ENCODE results near the gene DLG3. TPM values are rescaled to one million over a fixed set of nuclear protein-coding genes. Genes with fewer than 3 reads are reported as not detected.

The DLG3 gene
- total and polyA plus RNA-seq, 2 of the 8 experiments (the other 6 are each of a cell fraction or from before 2014, with no cell fraction given): 29.2 to 63.8 TPM

DNA sequence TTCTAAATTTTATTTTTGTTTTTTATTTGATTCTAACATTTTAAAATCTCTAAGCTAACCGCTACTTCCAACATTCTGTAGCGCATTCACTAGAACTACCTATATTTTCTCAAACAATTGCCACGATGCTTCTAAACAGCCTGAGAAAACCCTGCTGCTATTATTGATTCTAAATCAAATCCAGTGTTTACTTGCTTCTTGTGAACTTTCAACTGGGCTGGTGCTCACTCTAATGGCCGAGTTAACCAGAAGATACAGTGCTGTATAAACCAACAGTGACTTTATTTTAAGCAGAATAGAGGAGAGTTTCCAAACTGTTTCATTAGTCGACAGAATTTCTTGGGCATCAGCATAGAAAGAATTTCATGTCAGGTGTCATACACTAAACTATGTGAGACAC lies 110.3 kb downstream of the DLG3 start (continued):
- TF ChIP-seq, protein P1, sequence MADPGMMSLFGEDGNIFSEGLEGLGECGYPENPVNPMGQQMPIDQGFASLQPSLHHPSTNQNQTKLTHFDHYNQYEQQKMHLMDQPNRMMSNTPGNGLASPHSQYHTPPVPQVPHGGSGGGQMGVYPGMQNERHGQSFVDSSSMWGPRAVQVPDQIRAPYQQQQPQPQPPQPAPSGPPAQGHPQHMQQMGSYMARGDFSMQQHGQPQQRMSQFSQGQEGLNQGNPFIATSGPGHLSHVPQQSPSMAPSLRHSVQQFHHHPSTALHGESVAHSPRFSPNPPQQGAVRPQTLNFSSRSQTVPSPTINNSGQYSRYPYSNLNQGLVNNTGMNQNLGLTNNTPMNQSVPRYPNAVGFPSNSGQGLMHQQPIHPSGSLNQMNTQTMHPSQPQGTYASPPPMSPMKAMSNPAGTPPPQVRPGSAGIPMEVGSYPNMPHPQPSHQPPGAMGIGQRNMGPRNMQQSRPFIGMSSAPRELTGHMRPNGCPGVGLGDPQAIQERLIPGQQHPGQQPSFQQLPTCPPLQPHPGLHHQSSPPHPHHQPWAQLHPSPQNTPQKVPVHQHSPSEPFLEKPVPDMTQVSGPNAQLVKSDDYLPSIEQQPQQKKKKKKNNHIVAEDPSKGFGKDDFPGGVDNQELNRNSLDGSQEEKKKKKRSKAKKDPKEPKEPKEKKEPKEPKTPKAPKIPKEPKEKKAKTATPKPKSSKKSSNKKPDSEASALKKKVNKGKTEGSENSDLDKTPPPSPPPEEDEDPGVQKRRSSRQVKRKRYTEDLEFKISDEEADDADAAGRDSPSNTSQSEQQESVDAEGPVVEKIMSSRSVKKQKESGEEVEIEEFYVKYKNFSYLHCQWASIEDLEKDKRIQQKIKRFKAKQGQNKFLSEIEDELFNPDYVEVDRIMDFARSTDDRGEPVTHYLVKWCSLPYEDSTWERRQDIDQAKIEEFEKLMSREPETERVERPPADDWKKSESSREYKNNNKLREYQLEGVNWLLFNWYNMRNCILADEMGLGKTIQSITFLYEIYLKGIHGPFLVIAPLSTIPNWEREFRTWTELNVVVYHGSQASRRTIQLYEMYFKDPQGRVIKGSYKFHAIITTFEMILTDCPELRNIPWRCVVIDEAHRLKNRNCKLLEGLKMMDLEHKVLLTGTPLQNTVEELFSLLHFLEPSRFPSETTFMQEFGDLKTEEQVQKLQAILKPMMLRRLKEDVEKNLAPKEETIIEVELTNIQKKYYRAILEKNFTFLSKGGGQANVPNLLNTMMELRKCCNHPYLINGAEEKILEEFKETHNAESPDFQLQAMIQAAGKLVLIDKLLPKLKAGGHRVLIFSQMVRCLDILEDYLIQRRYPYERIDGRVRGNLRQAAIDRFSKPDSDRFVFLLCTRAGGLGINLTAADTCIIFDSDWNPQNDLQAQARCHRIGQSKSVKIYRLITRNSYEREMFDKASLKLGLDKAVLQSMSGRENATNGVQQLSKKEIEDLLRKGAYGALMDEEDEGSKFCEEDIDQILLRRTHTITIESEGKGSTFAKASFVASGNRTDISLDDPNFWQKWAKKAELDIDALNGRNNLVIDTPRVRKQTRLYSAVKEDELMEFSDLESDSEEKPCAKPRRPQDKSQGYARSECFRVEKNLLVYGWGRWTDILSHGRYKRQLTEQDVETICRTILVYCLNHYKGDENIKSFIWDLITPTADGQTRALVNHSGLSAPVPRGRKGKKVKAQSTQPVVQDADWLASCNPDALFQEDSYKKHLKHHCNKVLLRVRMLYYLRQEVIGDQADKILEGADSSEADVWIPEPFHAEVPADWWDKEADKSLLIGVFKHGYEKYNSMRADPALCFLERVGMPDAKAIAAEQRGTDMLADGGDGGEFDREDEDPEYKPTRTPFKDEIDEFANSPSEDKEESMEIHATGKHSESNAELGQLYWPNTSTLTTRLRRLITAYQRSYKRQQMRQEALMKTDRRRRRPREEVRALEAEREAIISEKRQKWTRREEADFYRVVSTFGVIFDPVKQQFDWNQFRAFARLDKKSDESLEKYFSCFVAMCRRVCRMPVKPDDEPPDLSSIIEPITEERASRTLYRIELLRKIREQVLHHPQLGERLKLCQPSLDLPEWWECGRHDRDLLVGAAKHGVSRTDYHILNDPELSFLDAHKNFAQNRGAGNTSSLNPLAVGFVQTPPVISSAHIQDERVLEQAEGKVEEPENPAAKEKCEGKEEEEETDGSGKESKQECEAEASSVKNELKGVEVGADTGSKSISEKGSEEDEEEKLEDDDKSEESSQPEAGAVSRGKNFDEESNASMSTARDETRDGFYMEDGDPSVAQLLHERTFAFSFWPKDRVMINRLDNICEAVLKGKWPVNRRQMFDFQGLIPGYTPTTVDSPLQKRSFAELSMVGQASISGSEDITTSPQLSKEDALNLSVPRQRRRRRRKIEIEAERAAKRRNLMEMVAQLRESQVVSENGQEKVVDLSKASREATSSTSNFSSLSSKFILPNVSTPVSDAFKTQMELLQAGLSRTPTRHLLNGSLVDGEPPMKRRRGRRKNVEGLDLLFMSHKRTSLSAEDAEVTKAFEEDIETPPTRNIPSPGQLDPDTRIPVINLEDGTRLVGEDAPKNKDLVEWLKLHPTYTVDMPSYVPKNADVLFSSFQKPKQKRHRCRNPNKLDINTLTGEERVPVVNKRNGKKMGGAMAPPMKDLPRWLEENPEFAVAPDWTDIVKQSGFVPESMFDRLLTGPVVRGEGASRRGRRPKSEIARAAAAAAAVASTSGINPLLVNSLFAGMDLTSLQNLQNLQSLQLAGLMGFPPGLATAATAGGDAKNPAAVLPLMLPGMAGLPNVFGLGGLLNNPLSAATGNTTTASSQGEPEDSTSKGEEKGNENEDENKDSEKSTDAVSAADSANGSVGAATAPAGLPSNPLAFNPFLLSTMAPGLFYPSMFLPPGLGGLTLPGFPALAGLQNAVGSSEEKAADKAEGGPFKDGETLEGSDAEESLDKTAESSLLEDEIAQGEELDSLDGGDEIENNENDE (IDR thresholded peaks at IDR 0.05; ENCODE audit: insufficient replicate concordance, low read length): no peak
- TF ChIP-seq KDM5A (IDR thresholded peaks at IDR 0.05; ENCODE audit: low read length) (no peak), CREB1 (IDR thresholded peaks at IDR 0.05) (no peak), TBP (IDR thresholded peaks at IDR 0.05; ENCODE audit: low read depth, low read length) (no peak), FOSL1 (IDR thresholded peaks at IDR 0.05; ENCODE audit: insufficient read depth, low read depth, low read length) (no peak), POLR2AphosphoS5 (IDR thresholded peaks at IDR 0.05; ENCODE audit: low read depth, low read length) (no peak)
